Memory B cell (primary cell): ENCODE data around the gene OR8B4.
"Not testable (repeated sequence)": the region's sequence is repeated elsewhere in the genome, so short reads cannot be mapped to it uniquely, and the experiment has no call there.

ENCODE experiments used
- ATAC-seq: fragments of 150-1000 bp; cut with Tn5 transposase; 2 replicates; pipeline ENCODE4 v1.10.0; 2021; ENCODE audit warnings: low read depth, mild to moderate bottlenecking, moderate library complexity
- DNase-seq, 2 donors: peaks; one replicate each; pipeline ENCODE4 v3.0.0; 2022; ENCODE audit warnings: low spot score in 2 of 2
- H3K27ac Mint-ChIP-seq: one replicate; pipeline ENCODE4 v1.8.0; 2022; ENCODE audit warnings: mild to moderate bottlenecking, moderate library complexity, mixed read lengths
- H3K27me3 Mint-ChIP-seq: one replicate; pipeline ENCODE4 v1.8.0; 2022; ENCODE audit warnings: mixed read lengths
- H3K36me3 Mint-ChIP-seq: one replicate; pipeline ENCODE4 v1.8.0; 2022; ENCODE audit warnings: mild to moderate bottlenecking, mixed read lengths
- H3K4me1 Mint-ChIP-seq: one replicate; pipeline ENCODE4 v1.8.0; 2022; ENCODE audit warnings: mixed read lengths
- H3K4me3 Mint-ChIP-seq: one replicate; pipeline ENCODE4 v1.8.0; 2022; ENCODE audit warnings: mild to moderate bottlenecking, moderate library complexity, mixed read lengths
- H3K9me3 Mint-ChIP-seq: one replicate; pipeline ENCODE4 v1.8.0; 2022; ENCODE audit warnings: mixed read lengths

Gene OR8B4

GRCh38 chr11:124442442-124442841 lies 17.8 kb upstream of the OR8B4 start:
- no peaks in the 10 kb centered on the region for H3K36me3 Mint-ChIP-seq
- DNase-seq (no peak), ATAC-seq (no peak)
- no peak overlapping the region for H3K27ac Mint-ChIP-seq
- peaks cover 2% of the 10 kb centered on the region for H3K9me3 Mint-ChIP-seq
- no peaks in the 10 kb centered on the region for H3K4me1 Mint-ChIP-seq
- no peak overlapping the region for H3K4me3 Mint-ChIP-seq
- peaks cover 2% of the 10 kb centered on the region for H3K27me3 Mint-ChIP-seq

- ATAC-seq (no peak), DNase-seq (no peak)
- no peaks in the 10 kb centered on the region for H3K4me1 Mint-ChIP-seq
- H3K9me3 Mint-ChIP-seq = peaks cover 2% of the 10 kb centered on the region
- H3K4me3 Mint-ChIP-seq = no peak overlapping the region
- H3K27ac Mint-ChIP-seq = no peak overlapping the region
- H3K36me3 Mint-ChIP-seq = no peaks in the 10 kb centered on the region
- H3K27me3 Mint-ChIP-seq = peaks cover 2% of the 10 kb centered on the region
These were observed 16.8 kb upstream of the OR8B4 start for GRCh38 chr11:124441519-124441918.

- Mint-ChIP-seq H3K27ac (no peak overlapping the region), H3K4me1 (no peaks in the 10 kb centered on the region), H3K36me3 (no peaks in the 10 kb centered on the region), H3K9me3 (peaks cover 2% of the 10 kb centered on the region), H3K27me3 (peaks cover 2% of the 10 kb centered on the region), H3K4me3 (no peak overlapping the region)
- no peak for ATAC-seq
- no peak for DNase-seq
These were observed 16.4 kb upstream of the OR8B4 start for GRCh38 chr11:124441081-124441480.

- H3K4me3 Mint-ChIP-seq = no peak overlapping the region
- H3K27me3 Mint-ChIP-seq = peaks cover 4% of the 10 kb centered on the region
- no peak overlapping the region for H3K27ac Mint-ChIP-seq
- H3K4me1 Mint-ChIP-seq = no peaks in the 10 kb centered on the region
- ATAC-seq = no peak
- peaks cover 2% of the 10 kb centered on the region for H3K9me3 Mint-ChIP-seq
- DNase-seq = no peak
- no peaks in the 10 kb centered on the region for H3K36me3 Mint-ChIP-seq
These were observed 15.9 kb upstream of the OR8B4 start for GRCh38 chr11:124440608-124441007.

GRCh38 chr11:124434699-124435098 lies 10.0 kb upstream of the OR8B4 start:
- Mint-ChIP-seq H3K9me3 (peaks cover 2% of the 10 kb centered on the region), H3K4me3 (no peak overlapping the region)
- ATAC-seq = no peak

GRCh38 chr11:124429599-124429998 lies 4.9 kb upstream of the OR8B4 start:
- peaks cover 2% of the 10 kb centered on the region for H3K9me3 Mint-ChIP-seq
- peaks cover 5% of the 10 kb centered on the region for H3K27me3 Mint-ChIP-seq
- DNase-seq (no peak), ATAC-seq (no peak)
- H3K4me3 Mint-ChIP-seq = no peak overlapping the region
- H3K36me3 Mint-ChIP-seq = no peaks in the 10 kb centered on the region
- no peak overlapping the region for H3K27ac Mint-ChIP-seq
- H3K4me1 Mint-ChIP-seq = no peaks in the 10 kb centered on the region

More at GRCh38 chr11:124434699-124435098, 10.0 kb upstream of the OR8B4 start:
- H3K36me3 Mint-ChIP-seq = no peaks in the 10 kb centered on the region
- H3K27ac Mint-ChIP-seq = no peak overlapping the region
- H3K4me1 Mint-ChIP-seq = no peaks in the 10 kb centered on the region
- H3K27me3 Mint-ChIP-seq = peaks cover 8% of the 10 kb centered on the region
- DNase-seq = no peak

GRCh38 chr11:124421043-124421442 lies 3.6 kb downstream of the OR8B4 start:
- Mint-ChIP-seq H3K9me3 (no peaks in the 10 kb centered on the region), H3K36me3 (no peaks in the 10 kb centered on the region), H3K4me1 (no peaks in the 10 kb centered on the region), H3K27me3 (peaks cover 12% of the 10 kb centered on the region), H3K27ac (no peak overlapping the region), H3K4me3 (no peak overlapping the region)
- no peak for DNase-seq
- ATAC-seq = no peak

- ATAC-seq = no peak
- Mint-ChIP-seq H3K4me1 (no peaks in the 10 kb centered on the region), H3K4me3 (no peak overlapping the region), H3K36me3 (no peaks in the 10 kb centered on the region), H3K27ac (no peak overlapping the region), H3K27me3 (peaks cover 3% of the 10 kb centered on the region), H3K9me3 (no peaks in the 10 kb centered on the region)
- no peak for DNase-seq
These were observed 9.2 kb downstream of the OR8B4 start for GRCh38 chr11:124415356-124415923.

GRCh38 chr11:124409906-124410305 lies 14.8 kb downstream of the OR8B4 start:
- no peaks in the 10 kb centered on the region for H3K36me3 Mint-ChIP-seq
- no peaks in the 10 kb centered on the region for H3K9me3 Mint-ChIP-seq
- no peak overlapping the region for H3K4me3 Mint-ChIP-seq
- peaks cover 3% of the 10 kb centered on the region for H3K4me1 Mint-ChIP-seq
- no peak overlapping the region for H3K27ac Mint-ChIP-seq
- ATAC-seq (no peak), DNase-seq (no peak)
- peaks cover 7% of the 10 kb centered on the region for H3K27me3 Mint-ChIP-seq

- no peak for DNase-seq
- Mint-ChIP-seq H3K27ac (no peak overlapping the region), H3K36me3 (no peaks in the 10 kb centered on the region), H3K9me3 (no peaks in the 10 kb centered on the region), H3K4me3 (no peak overlapping the region), H3K27me3 (peaks cover 4% of the 10 kb centered on the region), H3K4me1 (peaks cover 3% of the 10 kb centered on the region)
- ATAC-seq = no peak
These were observed 19.1 kb downstream of the OR8B4 start for GRCh38 chr11:124405581-124405980.

- H3K4me3 Mint-ChIP-seq, H3K4me1 Mint-ChIP-seq, H3K9me3 Mint-ChIP-seq, DNase-seq, H3K27me3 Mint-ChIP-seq, ATAC-seq, H3K27ac Mint-ChIP-seq, H3K36me3 Mint-ChIP-seq: not testable (repeated sequence)
These were observed 21.5 kb downstream of the OR8B4 start for GRCh38 chr11:124403186-124403585.

GRCh38 chr11:124402326-124402922 lies 22.2 kb downstream of the OR8B4 start:
- H3K27me3 Mint-ChIP-seq = no peaks in the 10 kb centered on the region
- H3K36me3 Mint-ChIP-seq = no peaks in the 10 kb centered on the region
- no peak overlapping the region for H3K27ac Mint-ChIP-seq
- H3K9me3 Mint-ChIP-seq = no peaks in the 10 kb centered on the region
- ATAC-seq (peak; percentile 71), DNase-seq (peak; percentile 33 to 36)
- H3K4me1 Mint-ChIP-seq = peaks cover 3% of the 10 kb centered on the region
- no peak overlapping the region for H3K4me3 Mint-ChIP-seq

GRCh38 chr11:124398924-124399323 lies 25.7 kb downstream of the OR8B4 start, which contains the start of gene OR8B3:
Gene OR8B3 (minus strand): TSS chr11:124399024. CDS start chr11:124397351, 1,673 bp downstream.
- Mint-ChIP-seq H3K27me3 (no peaks in the 10 kb centered on the region), H3K9me3 (no peaks in the 10 kb centered on the region), H3K4me3 (no peak within 1 kb of the TSS), H3K27ac (no peak within 1 kb of the TSS), H3K4me1 (no peaks in the 10 kb centered on the region), H3K36me3 (no peaks in the 10 kb centered on the region)
- ATAC-seq = no peak
- no peak for DNase-seq

GRCh38 chr11:124396847-124397246 lies 27.8 kb downstream of the OR8B4 start:
- not testable (repeated sequence) for H3K36me3 Mint-ChIP-seq, DNase-seq, H3K27me3 Mint-ChIP-seq, H3K4me3 Mint-ChIP-seq, H3K4me1 Mint-ChIP-seq, H3K9me3 Mint-ChIP-seq, ATAC-seq, H3K27ac Mint-ChIP-seq

GRCh38 chr11:124394408-124394807 lies 30.3 kb downstream of the OR8B4 start:
- no peak overlapping the region for H3K27ac Mint-ChIP-seq
- H3K4me1 Mint-ChIP-seq = no peaks in the 10 kb centered on the region
- no peak for ATAC-seq
- H3K36me3 Mint-ChIP-seq = no peaks in the 10 kb centered on the region
- peaks cover 2% of the 10 kb centered on the region for H3K27me3 Mint-ChIP-seq
- no peak for DNase-seq
- H3K9me3 Mint-ChIP-seq = no peaks in the 10 kb centered on the region
- H3K4me3 Mint-ChIP-seq = no peak overlapping the region
